SK-N-SH (cell line): ENCODE measurements around the gene ATG16L2. TPM values are rescaled to one million over a fixed set of nuclear protein-coding genes. Genes with fewer than 3 reads are reported as not detected.

Source experiments
- CTCF ChIA-PET: fragments of 300-600, 350-600 bp; formaldehyde crosslinking; extraction: SDS; loops from one replicate; lab custom pipeline; 2021; lab: Yijun Ruan, JAX
- POLR2A ChIA-PET: fragments of 350-600 bp; sonication (Branson Sonifier 250); formaldehyde crosslinking; extraction: SDS; loops from one replicate; lab custom pipeline; 2020; ENCODE audit warnings: antibody characterized with exemption, inconsistent platforms; lab: Yijun Ruan, JAX
- DNase-seq: peaks from one replicate; pipeline ENCODE4 v3.0.0; 2012
- H2AFZ ChIP-seq: fragments of 200-600 bp; sonication (generic); 2 replicates; pipeline ENCODE4 v1.8.1; 2016; ENCODE audit warnings: antibody characterized with exemption, mild to moderate bottlenecking, low read depth
- H3F3A ChIP-seq: fragments of 200-600 bp; sonication (generic); replicated peaks from 2 replicates; pipeline ENCODE3; 2016; ENCODE audit warnings: antibody characterized with exemption, mild to moderate bottlenecking; ENCODE audit not compliant: insufficient read depth
- H3K27ac ChIP-seq, 2 experiments: fragments of 200-500 bp in 1 of 2; fragments of 200-600 bp in 1 of 2; sonication (Bioruptor generic) in 1 of 2; sonication (generic), shearing (Covaris generic) in 1 of 2; 2 replicates each; pipeline versions ENCODE4 v1.5.1 to v1.6.1; 2014 to 2016; ENCODE audit warnings: low read depth in 2 of 2, inconsistent platforms in 1 of 2, low read length in 1 of 2, mild to moderate bottlenecking in 1 of 2, mixed read lengths in 1 of 2
- H3K27me3 ChIP-seq: fragments of 200-600 bp; sonication (generic), shearing (Covaris generic); 2 replicates; pipeline ENCODE4 v1.6.1; 2016; ENCODE audit warnings: mixed run types; ENCODE audit not compliant: insufficient read depth
- H3K36me3 ChIP-seq, 2 experiments: fragments of 200-500 bp in 1 of 2; fragments of 200-600 bp in 1 of 2; sonication (Bioruptor generic) in 1 of 2; sonication (generic) in 1 of 2; replicated peaks in 1 of 2; 2 replicates each; pipeline versions ENCODE3 to v1.5.1; 2014 to 2016; ENCODE audit warnings: low read length in 1 of 2, mild to moderate bottlenecking in 1 of 2; ENCODE audit not compliant: insufficient read depth in 2 of 2, control insufficient read depth in 1 of 2
- H3K4me1 ChIP-seq, 2 experiments: fragments of 200-500 bp in 1 of 2; fragments of 200-600 bp in 1 of 2; sonication (Bioruptor generic) in 1 of 2; sonication (generic), shearing (Covaris generic) in 1 of 2; 2 replicates each; pipeline versions ENCODE4 v1.5.1 to v1.6.1; 2014 to 2016; ENCODE audit warnings: low read depth in 1 of 2, low read length in 1 of 2, mixed run types in 1 of 2; ENCODE audit not compliant: insufficient read depth in 2 of 2, control insufficient read depth in 1 of 2
- H3K4me2 ChIP-seq: fragments of 200-600 bp; sonication (generic), shearing (Covaris generic); 2 replicates; pipeline ENCODE4 v1.6.1; 2017; ENCODE audit warnings: mixed run types
- H3K4me3 ChIP-seq, 2 experiments: fragments of 200-500 bp in 1 of 2; fragments of 200-600 bp in 1 of 2; sonication (Bioruptor generic) in 1 of 2; sonication (generic), shearing (Covaris generic) in 1 of 2; 2 replicates each; pipeline versions ENCODE4 v1.5.1 to v1.8.1; 2014 to 2016; ENCODE audit warnings: low read depth in 2 of 2, inconsistent platforms in 1 of 2, low read length in 1 of 2, mild to moderate bottlenecking in 1 of 2, mixed read lengths in 1 of 2, moderate library complexity in 1 of 2
- H3K79me2 ChIP-seq: fragments of 200-600 bp; sonication (generic); 2 replicates; pipeline ENCODE4 v1.8.1; 2017; ENCODE audit warnings: mild to moderate bottlenecking; ENCODE audit not compliant: insufficient read depth
- H3K9ac ChIP-seq: fragments of 200-600 bp; sonication (generic); 2 replicates; pipeline ENCODE4 v1.6.1; 2017; ENCODE audit warnings: mixed run types
- H3K9me2 ChIP-seq: fragments of 200-600 bp; sonication (generic); 2 replicates; pipeline ENCODE4 v1.6.1; 2017; ENCODE audit warnings: mixed run types
- H3K9me3 ChIP-seq: fragments of 200-600 bp; sonication (generic); 2 replicates; pipeline ENCODE4 v1.6.1; 2017; ENCODE audit warnings: mixed run types, mild to moderate bottlenecking, moderate library complexity
- H4K20me1 ChIP-seq: fragments of 200-600 bp; sonication (generic); 2 replicates; pipeline ENCODE4 v1.6.1; 2017; ENCODE audit warnings: mild to moderate bottlenecking, mixed run types; ENCODE audit not compliant: insufficient read depth
- CTCF ChIP-seq: fragments of 200-600 bp; sonication (generic); IDR thresholded peaks from 2 replicates; pipeline ENCODE4 v1.6.1; 2017; ENCODE audit warnings: antibody characterized with exemption, mild to moderate bottlenecking, moderate library complexity
- EZH2phosphoT487 ChIP-seq: fragments of 200-600 bp; sonication (generic); IDR thresholded peaks from 2 replicates; pipeline ENCODE4 v1.6.1; 2017; ENCODE audit warnings: low read depth, mixed run types, mild to moderate bottlenecking, antibody characterized with exemption, moderate library complexity, borderline replicate concordance
- FOSL2 ChIP-seq: IDR thresholded peaks from 2 replicates; pipeline ENCODE4 v1.4.0; 2012; ENCODE audit warnings: low read depth, mild to moderate bottlenecking, moderate library complexity, borderline replicate concordance
- FOXJ3 ChIP-seq: sonication (generic); formaldehyde crosslinking; IDR thresholded peaks from 2 replicates; pipeline ENCODE4 v1.5.1; 2020; ENCODE audit warnings: mild to moderate bottlenecking, missing genetic modification reagents
- GATA2 ChIP-seq: sonication (generic); formaldehyde crosslinking; IDR thresholded peaks from 2 replicates; pipeline ENCODE4 v1.5.0; 2020; ENCODE audit warnings: mild to moderate bottlenecking, missing genetic modification reagents
- JUND ChIP-seq: IDR thresholded peaks from 2 replicates; pipeline ENCODE4 v1.4.0; 2012
- MAX ChIP-seq: IDR thresholded peaks from 2 replicates; pipeline ENCODE4 v1.4.0; 2012; ENCODE audit warnings: low read depth
- MEF2A ChIP-seq: IDR thresholded peaks from 2 replicates; pipeline ENCODE4 v1.4.0; 2012; ENCODE audit warnings: low read depth, borderline replicate concordance
- PBX3 ChIP-seq: IDR thresholded peaks from 2 replicates; pipeline ENCODE4; 2012
- RAD21 ChIP-seq: IDR thresholded peaks from 2 replicates; pipeline ENCODE4 v1.6.1; 2012; ENCODE audit warnings: mild to moderate bottlenecking, low read length
- RCOR1 ChIP-seq: fragments of 150-350 bp; IDR thresholded peaks from 2 replicates; pipeline ENCODE4 v1.6.1; 2017; ENCODE audit warnings: antibody characterized with exemption, low read length
- RFX5 ChIP-seq: IDR thresholded peaks from 2 replicates; pipeline ENCODE4 v1.6.1; 2012; ENCODE audit warnings: mild to moderate bottlenecking, improper control_type of control experiment, low read length
- RXRA ChIP-seq: IDR thresholded peaks from 2 replicates; pipeline ENCODE4 v1.4.0; 2012; ENCODE audit warnings: low read depth, mild to moderate bottlenecking, borderline replicate concordance
- SIN3A ChIP-seq: IDR thresholded peaks from 2 replicates; pipeline ENCODE4 v1.6.1; 2012; ENCODE audit warnings: low read depth, mild to moderate bottlenecking, low read length, moderate library complexity, borderline replicate concordance
- SMC3 ChIP-seq: IDR thresholded peaks from 2 replicates; pipeline ENCODE4 v1.6.1; 2012; ENCODE audit warnings: low read depth, low read length, improper control_type of control experiment
- TAF1 ChIP-seq: IDR thresholded peaks from 2 replicates; pipeline ENCODE4 v1.6.1; 2012; ENCODE audit warnings: low read depth, mild to moderate bottlenecking, low read length, moderate library complexity, borderline replicate concordance
- TCF12 ChIP-seq: IDR thresholded peaks from 2 replicates; pipeline ENCODE4 v1.4.0; 2012
- TEAD4 ChIP-seq: IDR thresholded peaks from 2 replicates; pipeline ENCODE4 v1.4.0; 2012; ENCODE audit warnings: mild to moderate bottlenecking, borderline replicate concordance; ENCODE audit not compliant: insufficient read depth
- USF1 ChIP-seq: IDR thresholded peaks from 2 replicates; pipeline ENCODE4 v1.4.0; 2012; ENCODE audit warnings: low read depth, borderline replicate concordance
- ZBTB33 ChIP-seq: IDR thresholded peaks from 2 replicates; pipeline ENCODE4 v1.4.0; 2012; ENCODE audit warnings: low read depth, borderline replicate concordance
- WGBS: methylation state at CpG from one replicate; pipeline ENCODE4 v1.1.6; 2017; ENCODE audit warnings: low lambda C conversion rate; 5-methylcytosine and 5-hydroxymethylcytosine counted together
- polyA plus RNA-seq, 3 experiments: library from polyadenylated mRNA; depleted of rRNA; stranded (reverse); fragments of >200 nt; gene quantifications; 2 replicates each; pipeline ENCODE4 v1.2.3, GENCODE V29; 2012

ATG16L2 gene
- polyA plus RNA-seq, 1 of the 3 experiments (the other 2 are of a cell fraction), result 26.9 TPM

- ChIA-PET CTCF (interaction anchor here (2.0 kb wide), 1 partner anchor 28 kb away, joined by 5 read pairs; no protein-coding TSS in a partner anchor), POLR2A (no interaction called here)
- TF ChIP-seq RXRA (no peak), RAD21 (no peak), JUND (no peak), TAF1 (no peak), USF1 (no peak), ZBTB33 (no peak), GATA2 (CRISPR knock-in tag) (no peak), CTCF (no peak), SMC3 (no peak), PBX3 (no peak), MEF2A (no peak), FOSL2 (no peak), SIN3A (no peak), TEAD4 (no peak), EZH2phosphoT487 (no peak), RFX5 (no peak), MAX (no peak), RCOR1 (no peak), FOXJ3 (CRISPR knock-in tag) (no peak), TCF12 (no peak)
- no peak for DNase-seq
- Histone ChIP-seq H3K27me3 (no peaks in the 10 kb centered on the region), H3K4me1 (no peaks in the 10 kb centered on the region; a peak in 1 of 4 replicates), H3K36me3 (no peaks in the 10 kb centered on the region), H3K4me3 (no peak overlapping the region), H3K79me2 (no peaks in the 10 kb centered on the region), H3K4me2 (no peak overlapping the region), H2AFZ (no peak overlapping the region), H3F3A (peaks cover 3% of the 10 kb centered on the region), H3K27ac (no peak overlapping the region), H3K9ac (no peak overlapping the region), H3K9me2 (no peaks in the 10 kb centered on the region), H4K20me1 (no peaks in the 10 kb centered on the region), H3K9me3 (no peaks in the 10 kb centered on the region)
- WGBS, result 72% methylated on average over 4 of the region's 13 CpGs
These were observed 49.7 kb upstream of the ATG16L2 start for GRCh38 chr11:72764503-72764902.
